NK-92 treated with Interleukin-12 subunit alpha and Interleukin-12 subunit beta, amount 100 ng/mL, for 24 hours (cell line): ENCODE results near the gene IVNS1ABP.
"Not testable (repeated sequence)": the region's sequence is repeated elsewhere in the genome, so short reads cannot be mapped to it uniquely, and the experiment has no call there.

Source experiments
- DNase-seq: peaks from one replicate; lab custom pipeline; 2025; lab: John Stamatoyannopoulos, UW

Gene IVNS1ABP

GRCh38 chr1:185334182-185334581, 17.1 kb upstream of the IVNS1ABP start:
- DNase-seq = no peak

- DNase-seq = no peak
Observed at GRCh38 chr1:185328255-185328654, 11.2 kb upstream of the IVNS1ABP start.

GRCh38 chr1:185325413-185325812, 8.4 kb upstream of the IVNS1ABP start:
- no peak for DNase-seq

DNA sequence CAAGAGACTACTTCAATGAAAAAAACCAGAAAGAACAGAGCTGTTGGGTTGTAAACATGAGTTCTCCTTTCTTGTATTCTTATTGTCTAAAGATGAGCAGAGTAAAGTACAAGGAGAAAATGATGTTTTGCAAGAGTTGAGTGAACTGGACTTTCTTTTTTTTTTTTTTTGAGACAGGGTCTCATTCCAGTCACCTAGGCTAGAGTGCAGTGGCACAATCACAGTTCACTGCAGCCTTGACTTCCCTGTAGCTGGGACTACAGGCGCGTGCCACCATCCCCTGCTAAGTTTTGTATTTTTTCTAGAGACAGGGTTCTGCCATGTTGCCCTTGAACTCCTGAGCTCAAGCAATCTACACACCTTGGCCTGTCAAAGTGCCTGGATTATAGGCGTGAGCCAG, 7.1 kb upstream of the IVNS1ABP start:
- DNase-seq = no peak

- DNase-seq = no peak
Observed at GRCh38 chr1:185322636-185323035, 5.6 kb upstream of the IVNS1ABP start.

- not testable (repeated sequence) for DNase-seq
Observed at GRCh38 chr1:185321653-185322221, 4.7 kb upstream of the IVNS1ABP start.

- DNase-seq = not testable (repeated sequence)
Observed at GRCh38 chr1:185321104-185321503, 4.1 kb upstream of the IVNS1ABP start.

GRCh38 chr1:185319139-185319475, 2.1 kb upstream of the IVNS1ABP start:
- no peak for DNase-seq

- peak; percentile 12 for DNase-seq
Observed at GRCh38 chr1:185318431-185319138, 1.5 kb upstream of the IVNS1ABP start.

- DNase-seq = peak; percentile 87
Observed at GRCh38 chr1:185317886-185318310, 855 bp upstream of the IVNS1ABP start.

GRCh38 chr1:185316163-185317033, 645 bp downstream of the IVNS1ABP start:
- DNase-seq = peak; percentile 83

DNA sequence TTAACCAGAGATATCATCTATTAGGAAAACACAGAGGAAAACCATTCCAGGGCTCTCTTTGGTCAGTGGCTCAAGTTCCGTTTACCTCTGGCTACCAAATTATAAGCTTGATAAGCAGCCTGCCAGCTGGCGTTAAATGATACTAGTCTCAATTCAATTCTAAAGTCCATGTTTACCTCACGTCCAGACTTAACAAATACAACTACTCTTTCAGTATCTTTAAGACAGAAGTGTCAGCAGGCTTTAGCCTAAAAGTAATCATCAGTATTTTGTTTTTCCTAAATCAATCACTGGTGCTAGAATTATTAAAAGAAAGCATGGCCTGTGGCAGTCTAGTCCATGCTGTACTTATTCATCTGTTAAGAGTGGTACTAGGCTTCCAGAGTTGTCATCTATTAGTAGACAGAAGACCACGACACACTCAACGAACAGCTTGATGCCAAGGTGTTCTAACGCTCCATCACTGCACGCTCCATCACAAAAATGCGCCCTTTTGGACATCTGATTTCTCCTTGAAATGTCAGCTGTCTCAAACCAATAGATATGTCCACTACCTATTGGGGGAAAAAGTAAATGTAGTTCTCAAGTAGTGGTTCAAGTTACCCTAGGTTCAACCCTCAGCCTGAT, 1.5 kb downstream of the IVNS1ABP start:
- no peak for DNase-seq

DNA sequence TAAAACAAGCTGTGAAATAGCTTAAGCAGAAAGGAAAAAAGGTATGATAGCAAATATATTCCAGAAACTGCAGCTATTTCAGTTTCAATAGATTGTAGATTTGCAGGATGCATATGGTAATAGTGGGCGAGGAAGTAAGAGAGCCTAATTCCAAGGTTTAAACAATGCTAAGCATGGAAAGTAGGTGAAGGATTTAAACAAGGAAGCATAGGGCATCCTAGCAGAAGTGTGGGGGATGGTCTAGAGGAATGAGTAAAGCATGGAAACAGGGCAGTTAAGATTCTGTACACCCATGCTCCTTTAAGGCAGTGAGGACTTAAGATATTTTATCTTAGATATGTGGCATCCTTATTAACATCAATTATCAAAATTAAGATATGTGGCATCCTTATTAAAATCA, 2.6 kb downstream of the IVNS1ABP start:
- DNase-seq = no peak

GRCh38 chr1:185312361-185313138, 4.5 kb downstream of the IVNS1ABP start:
- DNase-seq = no peak

GRCh38 chr1:185311589-185312225, 5.3 kb downstream of the IVNS1ABP start:
- no peak for DNase-seq

GRCh38 chr1:185309566-185309965, 7.5 kb downstream of the IVNS1ABP start:
- no peak for DNase-seq

GRCh38 chr1:185308126-185308525, 8.9 kb downstream of the IVNS1ABP start:
- DNase-seq = no peak

DNA sequence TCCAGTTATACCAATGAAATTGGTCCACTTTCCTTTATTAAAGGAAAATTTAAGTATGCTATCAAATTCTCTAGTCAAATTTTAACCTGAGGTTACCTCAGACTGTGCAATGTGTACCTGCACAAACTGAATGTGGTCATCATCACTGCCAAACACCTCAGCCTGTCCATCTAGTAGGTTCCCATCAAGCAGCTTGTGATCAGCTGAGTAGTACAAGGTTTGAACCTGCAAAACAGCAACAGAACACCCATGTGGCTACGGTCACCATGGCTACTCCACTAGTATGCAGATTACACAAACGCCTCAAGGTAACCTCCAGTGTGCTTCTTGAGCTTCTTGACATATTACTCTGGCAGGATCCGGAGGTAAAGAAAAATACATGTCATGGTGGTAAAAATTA, 11.6 kb downstream of the IVNS1ABP start:
- no peak for DNase-seq

GRCh38 chr1:185300152-185300551, 16.9 kb downstream of the IVNS1ABP start:
- no peak for DNase-seq

GRCh38 chr1:185297982-185298381, 19.1 kb downstream of the IVNS1ABP start:
- DNase-seq = no peak

DNA sequence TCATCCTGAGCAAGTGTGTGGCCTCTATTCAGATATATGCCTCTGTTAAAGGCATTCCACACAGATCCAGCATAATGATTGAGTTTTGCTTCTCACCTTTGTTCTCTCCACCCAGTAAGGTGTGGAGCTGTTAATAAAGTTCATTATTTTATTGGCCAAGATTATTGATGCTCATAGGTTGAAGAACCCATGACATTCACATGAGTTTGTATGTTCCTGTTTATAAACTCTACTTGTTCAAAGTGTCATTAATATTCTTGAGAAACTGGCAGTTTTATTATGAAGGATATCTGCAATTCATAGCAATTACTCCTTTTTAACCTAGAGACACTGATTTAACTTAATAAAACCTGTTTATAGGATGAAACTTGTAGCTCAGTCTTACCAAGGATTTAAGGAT, 22.0 kb downstream of the IVNS1ABP start:
- no peak for DNase-seq
